Renal cortical epithelial cell (primary cell): ENCODE results near the gene UAP1L1. TPM values are rescaled to one million over a fixed set of nuclear protein-coding genes. Genes with fewer than 3 reads are reported as not detected.
"Not testable (repeated sequence)": the region's sequence is repeated elsewhere in the genome, so short reads cannot be mapped to it uniquely, and the experiment has no call there.

Experiments
- DNase-seq: peaks from one replicate; pipeline ENCODE4 v3.0.0-alpha.2; 2011; ENCODE audit warnings: low read depth
- total RNA-seq: library from RNA; depleted of rRNA; stranded (reverse); fragments of >200 nt; gene quantifications from 2 replicates; pipeline ENCODE4 v1.2.3, GENCODE V29; 2014

UAP1L1 gene
- total RNA-seq, 1 donor from 2014 or later, result 7.1 TPM

DNA sequence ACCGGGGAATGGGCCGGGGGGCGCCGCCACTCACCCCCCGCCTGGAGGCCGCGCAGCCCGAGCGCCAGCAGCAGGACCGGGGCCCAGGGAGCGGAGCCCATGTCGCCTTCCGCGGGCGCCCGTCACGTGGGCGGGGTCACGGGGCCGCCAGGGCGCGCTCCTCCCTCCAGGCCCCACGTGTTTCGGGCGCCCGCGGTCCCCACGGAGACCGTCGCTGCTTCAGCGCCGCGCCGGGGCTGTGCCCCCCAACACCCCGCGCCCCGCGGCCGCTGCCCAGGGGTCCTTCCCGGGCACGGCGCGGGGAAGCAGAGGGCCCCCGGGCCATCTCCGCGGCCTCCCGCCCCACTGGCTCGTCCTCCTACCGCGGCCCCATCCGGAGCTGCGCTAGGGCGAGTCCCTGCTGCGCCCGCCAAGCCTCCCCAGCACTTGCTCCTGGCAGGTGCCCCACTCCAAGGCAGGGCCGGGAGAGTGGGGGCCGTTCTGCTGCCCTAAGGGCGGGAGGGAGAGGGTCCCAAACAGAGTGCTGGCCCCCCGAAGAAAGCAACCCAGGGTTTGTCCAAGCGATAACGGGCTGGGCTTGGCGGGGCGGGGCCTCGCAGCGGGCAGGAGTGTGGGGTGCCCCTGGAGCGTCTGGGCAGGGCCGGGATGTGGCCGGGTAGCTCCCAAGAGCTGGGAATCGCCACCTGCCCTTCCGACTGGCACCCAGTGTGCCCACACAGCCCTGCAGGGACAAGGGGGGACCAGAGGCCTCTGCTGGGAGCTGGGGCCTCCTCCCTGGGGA, 37.5 kb downstream of the UAP1L1 start, which contains the start of gene DPP7:
Gene DPP7 (minus strand): TSS at position 121 of the 781 bp plus-strand sequence. CDS start 20 bp downstream, at position 101.
- no peak for DNase-seq

DNA sequence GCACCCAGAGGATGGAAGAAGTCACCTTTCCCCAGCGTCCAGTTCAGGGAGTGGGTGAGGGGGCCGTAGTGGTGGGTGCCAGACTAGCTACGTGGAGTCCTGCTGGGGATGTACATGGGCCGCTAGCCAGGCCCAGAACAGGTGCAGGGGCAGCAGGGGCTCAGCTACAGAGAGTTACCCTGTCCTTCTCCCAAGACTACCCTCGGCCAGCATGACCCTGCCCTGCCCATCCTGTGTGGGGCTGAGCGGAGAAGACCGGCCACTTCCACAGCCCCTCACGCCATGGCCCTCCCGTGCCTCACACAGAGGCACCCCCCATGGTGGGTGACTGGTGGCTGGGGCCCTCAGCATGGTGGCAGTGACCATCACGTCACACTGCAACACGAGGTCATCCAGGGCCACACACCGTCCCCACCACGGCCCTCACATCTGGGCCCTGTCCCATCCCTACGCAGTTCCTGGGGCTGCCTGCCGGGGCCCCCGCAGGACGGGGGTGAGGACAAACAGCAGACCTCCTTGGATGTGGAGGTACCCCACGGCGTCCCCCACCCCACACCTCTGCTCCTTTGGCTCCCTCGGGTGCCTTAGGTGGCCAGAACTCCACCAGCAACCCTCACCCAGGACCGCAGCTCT, 38.2 kb downstream of the UAP1L1 start:
- DNase-seq, result no peak

DNA sequence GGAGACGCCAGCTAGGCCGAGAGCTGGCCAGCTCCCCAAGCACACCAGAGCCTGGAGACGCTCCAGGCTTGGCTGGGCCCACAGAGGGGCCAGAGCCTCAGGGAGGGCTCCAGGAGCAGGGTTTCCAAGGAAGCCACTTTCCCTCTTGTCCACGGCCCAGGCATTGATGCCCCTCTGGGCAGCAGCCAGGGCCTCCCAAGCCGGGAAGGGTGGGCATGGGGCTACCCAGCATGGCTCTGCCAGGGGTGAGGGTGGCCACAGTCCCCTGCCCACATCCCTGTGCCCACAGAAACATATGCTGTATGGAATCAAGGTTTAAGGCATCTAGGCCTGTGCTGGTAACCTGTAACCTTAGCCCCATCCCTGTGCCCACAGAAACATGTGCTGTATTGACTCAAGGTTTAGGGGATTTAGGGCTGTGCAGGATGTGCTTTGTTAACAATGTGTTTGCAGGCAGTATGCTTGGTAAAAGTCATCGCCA, 38.8 kb downstream of the UAP1L1 start:
- no peak for DNase-seq

DNA sequence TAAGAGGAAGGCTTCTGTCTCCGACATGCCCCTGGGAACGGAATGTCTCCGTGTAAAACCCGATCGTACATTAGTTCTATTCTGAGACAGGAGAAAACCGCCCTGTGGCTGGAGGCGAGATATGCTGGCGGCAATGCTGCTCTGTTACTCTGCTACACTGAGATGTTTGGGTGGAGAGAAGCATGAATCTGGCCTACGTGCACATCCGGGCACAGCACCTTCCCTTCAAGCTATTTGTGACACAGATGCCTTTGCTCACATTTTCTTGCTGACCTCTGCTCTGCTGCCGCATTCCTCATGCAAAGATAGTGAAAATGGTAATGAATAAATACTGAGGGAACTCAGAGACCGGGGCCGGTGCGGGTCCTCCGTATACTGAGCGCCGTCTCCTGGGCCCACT, 39.4 kb downstream of the UAP1L1 start:
- no peak for DNase-seq

DNA sequence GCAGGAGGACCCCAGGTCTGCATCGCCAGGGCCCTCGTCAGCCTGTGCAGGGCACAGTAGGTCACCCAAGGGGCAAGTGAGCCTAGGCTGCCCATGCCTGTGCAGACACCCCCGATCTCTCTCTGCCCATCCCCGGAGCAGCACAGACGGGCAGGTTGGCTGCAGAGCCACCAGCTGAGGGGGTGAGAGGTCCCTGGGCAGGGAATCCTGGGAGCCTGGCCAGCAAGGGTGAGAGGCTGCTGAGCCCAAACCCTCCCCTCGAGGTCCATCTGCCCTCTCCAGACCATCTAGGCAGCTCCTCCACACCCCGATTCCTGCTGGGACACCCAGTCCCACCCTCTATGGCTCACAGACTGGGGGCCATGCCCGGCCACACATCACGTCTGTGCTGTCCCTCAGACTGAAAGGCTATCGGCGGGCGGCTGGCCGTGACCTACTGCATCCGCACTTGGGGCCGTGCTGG, 40.0 kb downstream of the UAP1L1 start:
- no peak for DNase-seq

DNA sequence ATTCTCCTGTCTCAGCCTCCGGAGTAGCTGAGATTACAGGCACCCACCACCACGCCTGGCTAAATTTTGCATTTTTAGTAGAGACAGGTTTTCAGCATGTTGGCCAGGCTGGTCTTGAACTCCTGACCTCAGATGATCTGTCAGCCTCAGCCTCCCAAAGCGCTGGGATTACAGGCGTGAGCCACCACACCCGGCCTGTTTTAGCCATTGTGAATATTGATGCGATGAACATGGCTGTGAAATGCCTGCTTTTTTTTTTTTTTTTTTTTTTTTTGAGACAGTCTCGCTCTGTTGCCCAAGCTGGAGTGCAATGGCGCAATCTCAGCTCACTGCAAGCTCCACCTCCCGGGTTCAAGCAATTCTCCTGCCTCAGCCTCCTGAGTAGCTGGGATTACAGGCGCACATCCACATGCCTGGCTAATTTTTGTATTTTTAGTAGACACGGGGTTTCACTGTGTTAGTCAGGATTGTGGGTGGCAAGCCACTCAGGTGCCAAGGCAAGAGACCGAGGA, 40.8 kb downstream of the UAP1L1 start:
- not testable (repeated sequence) for DNase-seq

DNA sequence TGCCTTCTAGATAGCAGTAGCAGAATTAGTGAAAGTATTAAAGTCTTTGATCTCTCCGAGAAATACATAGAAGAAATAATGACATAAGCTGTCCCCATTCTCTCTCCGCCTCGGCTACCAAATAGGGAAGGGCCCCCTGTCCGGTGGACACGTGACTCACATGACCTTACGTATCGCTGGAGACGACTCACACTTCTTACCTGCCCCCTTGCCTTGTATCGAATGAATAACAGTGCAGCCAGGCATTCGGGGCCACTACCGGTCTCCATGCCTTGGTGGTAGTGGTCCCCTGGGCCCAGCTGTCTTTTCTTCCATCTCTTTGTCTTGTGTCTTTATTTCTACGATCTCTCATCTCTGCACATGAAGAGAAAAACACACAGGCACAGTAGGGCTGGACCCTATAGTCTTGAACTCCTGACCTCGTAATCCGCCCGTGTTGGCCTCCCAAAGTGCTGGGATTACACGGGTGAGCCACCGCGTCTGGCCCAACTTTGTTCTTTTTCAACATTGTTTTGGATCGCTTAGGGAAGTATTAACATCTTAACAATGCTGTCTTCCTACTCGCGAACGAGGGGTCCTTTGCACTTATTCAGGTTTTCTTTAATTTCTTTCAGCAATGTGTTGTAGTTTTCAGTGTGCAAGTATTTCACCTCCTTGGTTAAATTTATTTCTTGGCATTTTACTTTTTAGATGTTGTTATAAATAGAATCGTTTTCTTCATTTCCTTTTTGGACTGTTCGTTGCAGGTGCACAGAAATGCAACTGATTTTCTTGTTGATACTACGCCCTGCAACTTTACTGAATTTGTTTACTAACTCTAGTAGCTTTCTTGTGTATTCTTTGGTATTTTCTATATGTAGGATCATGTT, 44.8 kb downstream of the UAP1L1 start:
- not testable (repeated sequence) for DNase-seq

DNA sequence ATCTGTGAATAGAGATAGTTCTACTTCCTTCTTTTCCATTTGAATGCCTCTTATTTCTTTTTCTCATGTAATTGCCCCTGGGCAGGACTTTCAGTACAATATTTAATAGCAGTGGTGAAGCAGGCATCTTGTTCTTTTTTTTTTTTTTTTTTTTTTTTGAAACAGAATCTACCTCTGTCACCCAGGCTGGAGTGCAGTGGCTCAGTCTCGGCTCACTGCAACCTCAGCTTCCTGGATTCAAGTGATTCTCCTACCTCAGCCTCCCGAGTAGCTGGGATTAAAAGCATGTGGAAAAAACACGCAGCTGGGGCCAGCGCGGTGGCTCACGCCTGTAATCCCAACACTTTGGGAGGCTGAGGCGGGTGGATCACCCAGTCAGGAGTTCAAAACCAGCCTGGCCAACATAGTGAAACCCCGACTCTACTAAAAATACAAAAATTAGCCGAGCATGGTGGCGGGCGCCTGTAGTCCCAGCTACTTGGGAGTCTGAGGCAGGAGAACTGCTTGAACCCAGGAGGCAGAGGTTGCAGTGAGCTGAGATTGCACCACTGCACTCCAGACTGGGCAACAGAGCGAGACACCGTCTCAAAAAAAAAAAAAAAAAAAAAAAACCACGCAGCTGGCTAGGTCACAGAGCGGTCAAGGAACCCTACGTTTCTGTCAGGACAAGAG, 45.6 kb downstream of the UAP1L1 start:
- DNase-seq, result not testable (repeated sequence)

DNA sequence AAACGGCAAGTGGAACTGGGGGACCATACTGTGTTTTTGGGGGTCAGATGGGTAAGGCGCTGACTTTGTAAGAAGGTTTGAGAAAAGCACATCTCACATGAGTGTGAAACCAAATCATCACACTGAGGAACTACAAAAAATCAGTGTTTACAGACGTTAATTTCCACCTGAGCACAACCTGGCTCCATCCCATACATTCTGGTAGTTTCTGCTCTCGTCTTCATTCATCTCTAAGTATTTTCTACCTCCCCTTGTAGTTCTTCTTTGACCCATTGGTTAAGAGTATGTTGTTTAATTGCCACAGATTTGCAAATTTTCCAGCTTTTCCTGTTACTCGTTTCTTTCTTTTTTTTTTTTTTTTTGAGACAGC, 46.1 kb downstream of the UAP1L1 start:
- no peak for DNase-seq

DNA sequence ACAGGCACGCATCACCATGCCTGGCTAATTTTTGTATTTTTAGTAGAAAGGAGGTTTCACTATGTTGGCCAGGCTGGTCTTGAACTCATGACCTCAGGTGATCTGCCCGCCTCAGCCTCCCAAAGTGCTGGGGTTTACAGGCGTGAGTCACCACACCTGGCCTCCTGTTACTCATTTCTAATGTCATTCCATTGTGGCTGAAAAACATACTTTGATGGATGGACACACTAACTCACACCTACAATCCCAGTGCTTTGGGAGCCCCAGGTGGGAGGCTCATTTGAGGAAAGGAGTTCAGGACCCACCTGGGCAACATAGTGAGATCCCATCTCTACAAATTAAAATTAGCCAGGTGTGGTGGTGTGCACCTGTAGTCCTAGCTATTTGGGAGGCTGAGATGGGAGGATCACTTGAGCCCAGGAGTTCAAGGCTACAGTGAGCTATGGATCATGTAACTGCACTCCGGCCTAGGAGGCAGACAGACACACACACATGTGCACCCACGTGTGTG, 46.7 kb downstream of the UAP1L1 start:
- DNase-seq, result not testable (repeated sequence)

DNA sequence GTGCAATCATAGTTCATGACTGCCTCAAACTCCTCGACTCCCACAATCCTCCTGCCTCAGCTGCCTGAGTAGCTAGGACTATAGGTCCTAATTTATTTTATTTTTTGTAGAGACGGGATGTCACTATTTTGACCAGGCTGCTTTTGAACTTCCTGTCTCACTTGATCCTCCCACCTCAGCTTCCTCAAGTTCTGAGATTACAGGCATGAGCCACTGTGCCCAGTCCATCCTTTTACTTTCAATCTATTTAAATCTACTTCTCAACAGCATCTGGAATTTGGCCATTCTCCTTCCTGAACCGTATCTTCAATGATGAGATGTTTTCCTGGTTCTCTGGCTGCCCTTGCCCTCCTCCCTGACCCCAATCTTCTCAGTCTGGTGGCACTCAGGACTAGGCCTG, 49.5 kb downstream of the UAP1L1 start:
- DNase-seq, result no peak

DNA sequence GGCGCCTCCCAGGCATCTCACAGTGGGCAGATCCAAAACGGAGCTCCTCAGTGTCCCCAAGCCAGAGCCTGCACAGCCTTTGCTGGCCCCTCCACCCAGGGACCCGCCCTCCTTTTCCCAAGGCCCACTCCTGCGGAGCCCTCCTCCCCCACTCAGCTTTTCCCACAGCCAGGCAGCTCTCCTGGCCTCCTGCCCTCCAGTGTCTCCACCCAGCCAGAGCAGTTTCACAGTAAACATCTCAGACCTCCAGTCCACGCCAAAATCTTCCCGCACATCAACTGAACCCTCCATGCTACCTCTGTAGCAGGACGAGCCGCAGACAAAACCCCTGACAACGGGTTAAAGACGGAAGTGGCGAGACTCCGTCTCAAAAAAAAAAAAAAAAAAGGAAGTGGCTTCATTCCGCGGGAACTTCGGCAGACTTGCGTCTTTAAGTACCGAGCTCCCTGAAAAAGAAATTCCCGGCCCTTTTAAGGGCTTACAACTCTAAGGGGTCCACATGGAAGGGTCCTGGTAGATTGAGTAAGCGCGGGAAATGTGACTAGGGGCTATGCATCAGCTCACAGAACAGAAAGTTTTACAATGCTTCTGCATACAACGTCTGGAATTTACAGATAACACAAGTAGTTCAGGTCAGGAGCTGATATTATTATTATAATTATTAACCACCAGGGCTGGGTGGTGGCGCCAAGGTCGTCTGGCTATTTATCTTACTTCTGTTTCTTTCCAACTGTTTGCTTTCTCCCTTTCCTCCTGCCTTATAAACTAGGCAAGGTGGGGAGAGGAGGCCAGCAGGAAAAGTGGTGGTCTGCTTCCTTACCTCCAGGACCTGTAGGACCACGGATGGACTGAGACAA, 50.2 kb downstream of the UAP1L1 start:
- DNase-seq, result no peak

DNA sequence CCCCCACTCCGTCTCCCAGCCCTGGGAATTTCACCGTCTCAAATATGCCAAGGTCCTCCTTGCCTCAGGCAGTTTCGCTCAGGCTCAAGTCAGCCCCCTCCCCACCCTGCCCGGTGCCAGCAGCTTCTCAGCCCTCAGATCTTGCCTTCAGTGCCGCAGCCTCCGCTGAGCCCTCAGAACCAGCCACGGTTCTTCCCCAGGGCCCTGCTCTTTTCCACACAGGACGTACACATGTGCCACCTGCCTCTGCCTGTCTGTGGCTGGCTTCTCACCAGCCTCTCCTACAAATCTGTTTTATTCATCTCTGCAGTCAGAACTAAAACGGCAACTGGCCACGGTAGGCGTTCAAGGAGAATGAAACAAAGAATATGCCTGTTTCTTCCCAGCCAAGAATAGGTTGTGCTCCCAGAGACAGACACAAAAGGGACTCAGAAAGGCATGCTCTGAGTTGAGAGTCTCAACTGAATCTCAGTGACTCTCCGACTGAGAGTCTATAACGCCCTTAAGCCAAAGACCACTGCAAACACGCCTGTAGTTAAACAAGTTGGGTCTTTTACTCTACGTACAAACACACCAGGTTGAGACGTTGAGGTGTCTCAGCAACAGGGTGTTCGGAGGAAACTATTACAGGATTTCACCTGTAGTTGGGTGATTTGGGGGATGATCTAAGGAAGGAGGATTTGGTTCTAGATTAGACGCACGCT, 51.0 kb downstream of the UAP1L1 start:
- no peak for DNase-seq

DNA sequence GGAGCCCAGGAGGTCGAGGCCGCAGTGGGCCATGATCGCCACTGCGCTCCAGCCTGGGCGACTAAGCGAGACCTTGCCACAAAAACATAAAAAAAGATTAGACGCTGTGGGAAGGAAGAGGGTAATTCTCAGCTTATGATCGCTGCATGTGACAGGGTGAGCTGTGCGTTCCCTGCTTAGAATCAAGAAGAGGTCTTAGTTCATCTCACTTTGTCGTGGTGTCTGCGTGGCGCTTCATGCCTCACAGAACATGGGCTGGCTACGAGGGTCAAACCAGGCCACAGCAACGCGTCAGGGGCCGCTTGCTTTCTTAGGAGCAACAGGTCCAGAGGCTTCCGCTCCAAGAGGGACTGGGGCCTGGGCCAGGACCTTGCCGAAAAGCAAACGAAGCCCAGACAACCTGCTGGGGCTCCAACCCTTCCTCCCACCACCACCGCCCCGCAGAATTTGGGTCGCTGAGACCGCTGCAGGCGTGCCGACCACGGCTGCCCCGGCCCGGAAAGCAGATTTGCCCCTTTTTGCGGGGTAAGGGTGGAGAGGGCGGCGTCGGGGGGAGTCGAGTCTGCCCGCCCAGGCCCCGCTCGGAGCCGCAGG, 51.6 kb downstream of the UAP1L1 start:
- peak; percentile 11 for DNase-seq

DNA sequence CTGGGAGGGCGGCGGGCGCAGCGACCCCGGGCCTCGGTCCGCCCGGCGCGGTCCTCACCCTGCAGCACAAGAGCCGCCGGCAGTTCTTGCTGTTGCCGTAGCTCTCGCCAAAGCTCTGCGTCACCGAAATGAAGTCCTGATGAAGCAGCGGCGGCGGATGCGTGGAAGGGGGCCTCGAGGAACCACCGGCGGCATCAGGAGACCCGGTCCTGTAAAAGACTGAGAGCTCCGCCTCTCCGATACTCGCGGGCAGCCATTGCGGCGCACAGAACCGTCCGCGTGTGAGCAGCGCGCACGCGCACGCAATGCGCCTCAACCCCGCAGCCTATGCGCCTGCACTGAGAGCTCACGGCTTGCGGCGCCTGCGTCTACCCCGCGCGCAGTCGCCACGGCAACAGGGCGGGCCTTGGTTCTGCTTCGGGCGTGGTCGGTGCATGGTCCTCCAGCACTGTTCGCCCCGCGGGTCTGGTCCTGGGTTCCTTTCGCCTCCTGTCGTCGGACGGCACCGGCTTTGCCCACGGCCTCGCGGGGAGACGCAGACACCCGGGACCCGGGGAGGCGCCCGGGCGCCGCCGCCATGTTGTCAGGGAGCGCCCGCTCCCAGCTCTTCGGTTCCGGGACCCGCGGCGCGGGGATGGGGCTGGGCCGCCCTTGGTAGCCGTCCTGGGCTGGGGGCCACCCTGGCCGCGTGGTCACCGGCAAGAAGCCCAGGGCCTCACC, 52.3 kb downstream of the UAP1L1 start:
- DNase-seq, result peak; percentile 78

DNA sequence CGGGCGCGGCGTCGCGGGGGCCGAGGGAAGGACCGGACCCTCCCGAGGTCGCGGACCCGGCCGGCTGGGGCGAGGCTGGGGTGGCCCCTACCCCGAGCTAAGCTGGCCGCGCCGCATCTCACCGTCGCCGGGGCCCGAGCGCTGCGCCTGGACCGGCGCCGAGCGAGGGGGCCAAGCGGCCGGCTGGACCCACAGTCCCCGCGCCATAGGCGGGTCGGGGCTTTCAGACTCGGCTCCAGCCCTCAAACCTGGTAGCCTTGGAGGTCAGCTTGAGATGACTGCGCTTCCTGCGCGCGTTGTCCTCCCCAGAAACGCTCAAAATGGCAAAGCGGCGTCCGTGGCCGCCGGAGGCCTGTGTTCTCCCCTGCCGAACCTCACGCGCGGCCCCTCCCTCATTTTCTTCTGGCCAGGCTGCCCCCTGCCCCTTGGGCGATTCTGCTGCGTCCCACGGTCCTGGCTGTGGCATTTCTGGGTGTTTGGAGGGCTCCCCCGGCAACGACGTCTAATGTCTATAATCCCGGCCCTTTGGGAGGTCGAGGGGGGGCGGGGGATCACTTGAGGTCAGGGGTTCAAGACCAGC, 52.9 kb downstream of the UAP1L1 start:
- no peak for DNase-seq
